ENCODE data around the gene MKRN2.

DNA sequence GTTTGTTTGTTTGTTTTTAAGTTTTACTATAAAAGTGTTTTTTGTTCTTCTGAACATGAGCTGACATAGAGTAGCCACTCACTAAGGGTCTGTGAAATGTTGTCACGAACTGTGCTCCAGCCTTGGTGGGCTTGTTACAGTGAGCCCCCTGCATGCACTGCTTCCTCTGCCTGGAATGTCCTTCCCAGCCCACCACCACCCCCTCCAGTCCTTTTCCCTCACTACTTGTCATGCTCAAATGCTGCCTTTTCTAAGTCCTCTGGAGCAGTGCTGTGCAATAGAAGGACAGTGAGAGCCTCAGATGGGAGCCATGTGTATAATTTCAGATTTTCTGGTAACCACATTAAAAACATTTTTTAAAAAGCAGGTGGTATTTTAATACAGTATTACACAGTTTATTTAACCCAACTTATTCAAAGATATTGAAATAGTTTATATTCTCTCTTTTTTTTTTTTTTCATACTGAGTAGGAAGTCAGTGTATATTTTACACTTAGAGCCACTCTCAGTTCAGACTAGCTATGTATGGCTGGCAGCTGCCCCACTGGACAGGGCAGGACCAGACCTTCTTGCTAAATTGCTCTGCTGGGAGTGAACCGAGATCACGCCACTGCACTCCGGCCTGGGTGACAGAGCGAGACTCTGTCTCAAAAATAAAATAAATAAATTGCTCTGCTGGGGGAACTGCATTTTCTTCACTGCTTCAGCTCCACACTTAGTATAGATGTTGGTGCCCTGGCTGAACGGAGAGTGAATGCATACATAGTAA is 38.4 kb upstream of the MKRN2 start:
- TF ChIP-seq CTCF (conservative IDR thresholded peaks at IDR 0.05; ENCODE audit: low read length): no peak
- no peak for TF ChIP-seq EZH2phosphoT487 (IDR thresholded peaks at IDR 0.05; ENCODE audit: borderline replicate concordance, low read depth, low read length)
